HG03103 (cell line): ENCODE measurements around the gene DIPK1A.

Experiments used
- ATAC-seq: cut with Tn5 transposase; IDR thresholded peaks from one replicate; pipeline ENCODE4 v1.9.1; 2021; ENCODE audit warnings: low read depth; ENCODE audit not compliant: unreplicated experiment

DIPK1A gene

DNA sequence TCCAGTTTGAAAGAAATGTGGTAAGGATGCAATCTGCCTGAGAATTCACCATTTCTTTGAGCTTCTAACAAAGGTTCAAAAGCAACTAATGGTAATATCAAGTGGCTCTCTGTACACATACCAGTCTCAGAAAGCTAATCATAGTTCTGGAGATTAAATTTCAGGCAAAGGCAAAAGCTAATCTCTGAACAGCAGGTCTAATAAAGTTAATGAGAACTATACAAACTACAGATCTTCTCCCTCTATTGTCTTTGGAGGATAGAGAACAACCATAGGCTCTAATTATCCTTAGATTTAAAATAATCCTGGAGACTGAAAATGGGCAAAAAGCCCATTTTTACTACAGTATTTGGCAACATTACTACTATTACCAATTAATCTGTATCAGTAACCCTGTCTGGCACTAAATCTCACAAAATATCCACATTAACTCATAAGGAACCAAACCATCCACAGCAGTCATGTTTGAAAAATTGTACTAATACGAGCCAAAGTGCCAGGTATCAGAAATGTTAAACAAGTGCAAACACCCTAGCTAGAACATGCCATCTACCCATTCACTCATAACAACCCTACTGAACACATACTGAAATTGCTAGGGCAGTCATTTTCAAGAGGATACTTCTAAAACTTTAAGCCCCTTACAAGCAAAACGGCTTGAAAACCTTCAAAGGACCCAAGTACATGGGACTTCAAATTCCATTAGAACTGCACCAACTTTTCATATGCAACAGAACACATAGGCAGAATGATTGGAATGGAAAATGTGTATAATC, 4.8 kb downstream of the DIPK1A start:
- ATAC-seq, result no peak

DNA sequence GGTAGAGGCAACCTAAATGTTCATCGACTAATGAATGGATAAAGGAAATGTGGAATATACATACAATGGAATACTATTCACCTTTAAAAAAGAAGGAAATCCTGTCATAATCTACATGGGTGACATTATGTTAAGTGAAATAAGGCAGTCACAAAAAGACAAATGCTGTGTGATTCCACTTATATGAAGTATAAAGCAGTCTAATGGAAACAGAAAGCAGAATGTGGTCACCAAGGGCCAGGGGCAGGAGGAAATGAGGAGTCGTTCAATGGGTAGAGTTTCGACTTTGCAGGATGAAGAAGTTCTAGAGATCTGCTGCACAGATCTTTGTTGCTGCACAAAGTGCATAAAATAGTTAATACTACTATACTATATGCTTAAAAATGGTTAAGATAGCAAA, 7.8 kb downstream of the DIPK1A start:
- peak; percentile 55 for ATAC-seq

DNA sequence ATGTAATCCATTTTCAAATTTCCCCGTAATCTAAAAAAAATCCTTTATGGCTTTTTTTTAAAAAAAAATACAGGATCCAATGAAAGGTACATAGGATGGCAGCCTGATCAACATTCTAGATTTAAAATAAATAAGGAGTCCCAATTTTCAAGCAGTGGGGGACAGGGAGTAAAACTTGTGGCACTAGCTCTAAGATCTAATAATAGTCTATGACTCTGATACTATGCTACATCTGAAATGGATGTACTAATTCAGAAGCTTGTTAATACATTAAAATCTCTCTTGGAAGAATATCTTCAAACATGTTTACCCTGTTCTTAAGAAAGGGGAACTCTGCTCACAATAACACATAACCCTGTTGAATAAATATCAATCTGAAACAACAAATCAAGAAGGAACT, 8.5 kb downstream of the DIPK1A start:
- ATAC-seq, result no peak

DNA sequence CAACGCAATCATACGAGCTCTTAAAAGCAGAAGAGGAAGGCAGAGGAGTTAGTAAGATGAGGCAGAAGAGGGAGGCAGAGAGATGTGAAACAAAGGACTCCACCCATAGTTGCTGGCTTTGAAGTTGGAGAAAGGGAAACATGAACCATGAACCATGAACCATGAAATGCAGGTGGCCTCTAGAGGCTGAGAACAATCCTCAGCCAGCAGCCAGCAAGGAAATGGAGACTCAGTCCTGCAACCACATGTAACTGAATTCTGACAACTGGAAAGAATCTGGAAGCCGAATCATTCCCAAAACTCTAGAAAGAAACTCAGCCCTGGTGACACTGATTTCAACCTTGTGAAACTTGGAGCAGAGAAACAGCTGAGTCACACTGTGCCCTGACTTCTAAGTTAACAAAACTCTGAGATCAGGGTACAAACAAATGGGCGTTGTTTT, 10.1 kb downstream of the DIPK1A start:
- ATAC-seq, result peak; percentile 57

DNA sequence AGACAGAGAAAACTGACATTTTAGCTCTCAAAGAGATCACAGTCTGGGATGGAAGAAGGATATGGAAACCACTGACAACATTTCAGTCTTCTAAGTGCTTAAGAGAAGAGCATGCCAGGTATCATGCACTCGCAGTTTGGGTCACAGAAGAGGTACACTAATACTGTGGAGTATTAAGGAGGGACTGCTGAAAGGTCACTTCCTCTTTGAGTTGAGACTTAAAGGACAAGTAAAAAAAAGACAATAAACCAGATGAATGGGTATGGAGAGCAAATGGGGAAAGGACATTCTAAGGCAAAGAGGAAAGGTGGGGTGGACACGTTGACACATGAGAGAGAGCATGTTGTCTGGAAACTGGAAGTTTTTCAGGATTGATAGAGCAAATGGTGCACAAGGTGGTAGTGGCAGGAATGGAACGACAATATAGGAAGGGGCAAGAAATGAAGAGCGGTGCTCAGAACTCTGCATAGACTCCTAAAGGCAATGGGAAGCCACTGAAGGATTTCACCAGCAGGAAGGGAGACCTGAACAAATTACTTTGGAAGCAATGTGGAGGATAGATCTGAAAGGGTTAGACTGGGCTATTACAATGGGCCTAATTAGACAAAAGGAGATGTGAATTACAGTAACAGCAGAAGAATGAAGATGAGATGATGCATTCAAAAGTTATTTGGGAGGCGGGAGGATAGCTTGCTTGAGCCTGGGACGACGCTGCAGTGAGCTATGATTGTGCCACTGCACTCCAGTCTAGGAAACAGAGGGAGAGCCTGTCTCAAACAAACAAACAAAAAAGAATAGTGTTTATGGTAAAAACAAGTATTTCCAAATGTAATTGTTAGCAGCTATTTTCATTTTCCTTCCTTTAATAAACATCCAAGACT, 11.1 kb downstream of the DIPK1A start:
- no peak for ATAC-seq

DNA sequence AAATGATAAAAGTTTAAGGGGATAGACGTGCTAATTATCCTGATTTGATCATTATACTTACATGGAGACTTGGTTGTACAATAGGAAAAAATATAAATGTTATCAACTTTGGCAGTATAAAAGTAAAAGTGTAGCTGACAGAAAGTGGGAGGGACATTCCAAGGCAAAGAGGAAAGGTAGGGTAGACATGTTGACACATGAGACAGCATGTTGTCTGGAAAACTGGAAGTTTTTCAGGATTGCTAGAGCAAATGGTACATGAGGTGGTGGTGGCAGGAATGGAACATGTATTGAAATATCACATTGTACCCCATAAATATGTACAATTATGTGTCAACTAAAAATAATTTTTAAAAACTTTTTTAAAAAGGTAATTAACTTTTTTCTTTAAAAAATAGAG, 13.2 kb downstream of the DIPK1A start:
- no peak for ATAC-seq

DNA sequence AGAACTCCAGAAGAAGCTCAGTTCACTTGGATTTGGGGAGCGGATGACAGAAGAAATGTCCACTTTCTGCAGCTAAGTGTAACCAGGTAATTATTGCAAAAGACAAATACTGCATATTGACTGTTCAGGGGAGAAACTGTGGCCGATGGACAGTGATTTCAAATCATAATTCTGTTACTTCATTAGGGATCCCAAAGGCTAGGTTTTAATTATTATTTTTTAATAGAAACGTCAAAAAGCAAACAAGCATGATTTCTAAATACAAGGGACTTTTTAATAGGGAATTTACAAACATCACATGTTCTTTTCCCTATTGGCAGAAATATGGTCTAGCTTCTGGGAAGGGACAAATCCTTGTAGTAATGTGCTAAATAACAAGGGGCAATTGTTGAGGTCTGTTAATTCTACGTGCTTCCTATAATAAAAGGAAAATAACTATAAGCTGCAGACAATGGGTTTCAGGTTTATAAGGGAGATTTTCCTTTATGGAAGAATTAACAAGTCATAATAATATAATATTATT, 15.5 kb downstream of the DIPK1A start:
- no peak for ATAC-seq

DNA sequence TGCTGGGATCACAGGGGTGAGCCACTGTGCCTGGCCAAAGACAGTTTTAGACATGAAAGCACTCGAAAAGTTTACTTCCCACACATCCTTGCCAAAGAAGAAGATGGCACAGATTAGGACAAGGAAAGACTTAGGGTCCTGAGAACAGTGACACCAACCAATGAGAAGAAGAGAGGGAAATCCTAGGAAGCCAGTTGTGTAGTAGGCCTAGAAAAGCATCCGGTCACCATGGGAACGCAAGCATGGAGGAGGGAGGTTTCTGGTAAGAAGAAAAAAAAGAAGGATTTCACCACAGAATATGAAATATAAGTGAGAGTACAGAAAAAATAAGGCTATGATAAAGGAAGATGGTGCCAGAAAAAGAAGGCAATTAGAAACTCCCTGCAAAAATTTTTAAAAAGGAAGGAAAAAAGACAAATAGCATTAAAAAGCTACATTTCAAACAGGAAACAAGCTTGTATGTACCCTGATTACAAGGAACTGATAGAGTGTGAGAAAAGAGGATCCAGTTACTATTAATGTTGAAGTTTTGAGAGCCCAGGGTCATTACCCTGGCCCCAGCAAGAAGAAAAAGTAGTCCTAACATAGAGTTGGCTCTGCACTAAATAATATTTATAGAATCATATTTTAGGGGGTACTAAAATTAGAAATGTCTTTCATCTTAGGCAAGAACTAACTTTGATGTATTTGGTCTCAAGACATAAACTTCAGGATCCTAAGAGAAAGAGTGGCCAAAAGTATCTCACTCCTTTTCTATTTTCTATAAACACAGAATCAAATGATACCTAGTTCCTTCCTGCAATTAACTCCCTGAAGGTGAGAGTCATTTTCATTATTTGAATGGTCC, 16.1 kb downstream of the DIPK1A start:
- no peak for ATAC-seq

DNA sequence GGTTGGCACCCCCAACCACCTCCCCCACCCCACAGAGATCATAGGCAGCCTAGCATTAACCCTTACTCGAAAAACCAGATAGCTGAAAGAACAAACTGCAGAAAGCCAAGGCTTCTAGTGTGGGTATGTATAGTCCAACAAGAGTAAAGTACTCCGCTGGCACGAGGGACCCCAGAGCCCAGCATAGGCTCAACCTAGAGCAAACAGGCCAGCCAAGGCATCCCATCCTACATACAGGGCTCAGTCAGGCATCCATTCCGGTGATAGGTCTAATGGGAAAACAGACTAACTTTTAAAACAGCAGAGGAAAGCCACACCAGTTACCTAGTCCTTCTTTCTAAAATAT, 17.8 kb downstream of the DIPK1A start:
- ATAC-seq, result no peak

DNA sequence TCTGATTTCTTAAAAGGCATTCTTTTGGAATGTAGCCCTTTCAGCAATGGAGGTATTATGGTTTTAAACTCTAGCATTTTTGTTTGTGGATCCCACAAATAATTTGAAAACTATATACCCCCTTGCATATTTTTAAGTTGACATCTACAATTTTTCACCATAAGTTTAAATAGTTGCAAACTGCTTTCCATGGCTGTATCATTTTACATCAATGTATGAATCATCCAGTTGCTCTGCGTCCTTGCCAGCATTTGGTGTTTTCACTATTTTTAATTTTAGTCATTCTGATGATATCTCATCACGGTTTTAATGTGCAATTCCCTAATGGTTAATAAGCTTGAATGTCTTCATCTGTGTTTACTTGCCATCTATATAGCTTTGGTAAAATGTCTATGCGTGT, 20.7 kb downstream of the DIPK1A start:
- ATAC-seq, result no peak

DNA sequence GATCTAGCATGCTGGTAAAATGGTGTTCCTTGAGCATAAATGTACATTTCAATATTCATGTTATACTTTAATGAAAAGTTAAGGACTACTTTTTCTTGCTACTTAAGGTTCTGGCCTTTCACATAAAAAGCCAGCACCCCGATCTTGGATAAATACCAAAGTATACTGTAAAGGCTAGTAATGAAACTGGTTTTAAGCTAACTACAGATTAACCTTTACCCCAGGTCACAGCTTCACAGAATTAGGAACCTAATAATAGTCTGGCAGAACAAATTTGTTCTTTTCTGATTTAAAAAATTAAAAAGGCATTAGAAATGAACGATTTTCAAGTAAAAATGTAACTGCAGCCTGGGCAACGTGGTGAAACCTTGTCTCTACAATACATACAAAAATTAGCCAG, 23.5 kb downstream of the DIPK1A start:
- no peak for ATAC-seq

DNA sequence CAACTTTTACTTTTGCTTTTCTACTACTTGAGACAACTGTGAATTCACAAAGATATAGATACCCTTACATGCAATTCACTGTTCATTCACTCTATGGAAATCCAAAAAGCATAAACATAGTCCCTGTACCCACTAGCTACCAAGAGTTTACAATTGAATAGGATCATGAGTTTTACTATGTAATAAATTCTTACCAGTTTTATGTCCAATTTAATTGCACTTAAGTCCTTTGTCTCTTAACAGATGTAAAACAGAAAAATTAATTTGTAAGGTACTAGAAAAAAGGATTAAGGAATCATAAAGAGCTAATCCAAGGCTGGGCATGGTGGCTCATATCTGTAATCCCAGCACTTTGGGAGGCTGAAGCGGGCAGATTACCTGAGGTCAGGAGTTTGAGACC, 24.4 kb downstream of the DIPK1A start:
- no peak for ATAC-seq

DNA sequence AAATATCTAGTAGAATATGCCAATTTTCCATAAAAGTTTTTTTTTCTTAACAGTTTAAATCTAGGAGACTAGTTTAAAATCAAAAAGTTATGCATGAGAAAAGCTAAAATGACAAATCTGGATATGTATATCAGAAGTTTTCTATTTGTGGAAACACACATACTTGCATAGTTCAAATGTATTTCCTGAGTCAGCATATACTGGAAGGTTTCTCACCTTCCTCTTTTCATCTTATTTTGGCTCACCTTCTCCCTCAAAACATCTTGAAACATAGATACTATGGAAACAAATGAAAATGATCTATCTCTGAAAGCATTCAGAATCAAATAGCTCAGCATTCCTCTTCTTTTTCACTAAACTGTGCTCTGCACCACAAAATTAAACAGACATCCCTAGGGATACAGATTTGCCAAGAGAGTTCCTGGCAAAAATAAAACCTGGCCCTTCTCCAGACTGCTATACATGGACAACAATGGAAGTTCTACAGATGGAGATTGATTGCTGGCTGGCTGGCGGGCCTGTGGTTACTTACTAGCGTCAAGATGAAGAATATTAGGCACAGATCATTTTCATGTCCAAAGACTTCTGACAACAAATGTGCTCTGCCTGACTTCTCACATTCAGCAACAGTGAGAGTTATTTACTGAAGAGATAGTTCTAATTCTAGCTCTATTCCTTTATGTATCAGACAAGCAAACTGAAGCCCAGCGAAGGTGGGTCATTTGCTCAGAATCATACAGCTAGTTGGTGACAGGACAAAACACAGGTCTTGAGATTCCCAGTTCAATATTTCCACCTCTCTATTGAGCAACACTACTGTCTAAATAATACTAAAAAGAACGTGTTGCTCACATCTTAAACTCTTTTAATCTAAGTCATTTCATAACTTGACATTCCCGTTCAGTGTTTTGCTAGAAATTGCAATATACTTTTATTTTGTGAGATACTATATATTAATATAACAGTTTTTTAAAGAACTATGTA, 26.6 kb downstream of the DIPK1A start:
- ATAC-seq, result no peak

DNA sequence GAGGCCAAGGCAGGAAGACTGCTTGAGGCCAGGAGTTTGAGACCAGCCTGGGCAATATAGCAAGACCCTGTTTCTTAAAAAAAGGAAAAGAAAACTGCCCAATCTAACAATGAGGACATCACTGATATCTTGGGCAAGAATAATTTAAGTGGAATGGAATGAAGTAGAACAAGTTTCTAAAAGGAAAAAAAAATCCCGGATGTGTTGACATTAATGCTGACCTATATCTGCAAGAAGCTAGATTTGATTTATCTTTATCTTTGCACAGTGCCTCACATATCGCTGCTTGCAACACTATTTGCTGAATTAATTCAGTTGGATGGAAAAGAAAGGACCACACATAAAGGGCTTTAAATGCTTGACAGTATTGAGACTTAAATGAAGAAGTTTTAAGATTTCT, 27.8 kb downstream of the DIPK1A start:
- no peak for ATAC-seq

DNA sequence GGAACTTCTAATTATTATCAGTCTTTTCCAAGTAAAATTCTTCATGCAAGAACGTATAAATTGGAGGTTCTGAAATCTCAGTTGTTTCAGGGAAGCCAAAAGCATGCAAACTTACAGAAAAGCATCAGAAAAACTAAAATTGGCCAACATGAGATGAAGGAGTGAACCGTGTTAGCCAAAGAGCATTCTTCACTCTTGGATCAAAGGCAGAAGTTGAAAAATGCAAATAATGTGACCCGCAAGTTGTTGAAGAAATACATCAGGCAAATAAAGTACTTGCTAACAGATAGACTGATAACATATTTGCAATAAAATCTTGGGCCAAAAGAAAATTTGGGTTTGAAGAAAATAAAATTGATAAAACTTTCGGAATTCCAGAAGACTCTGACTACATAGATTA, 29.6 kb downstream of the DIPK1A start:
- ATAC-seq, result no peak

DNA sequence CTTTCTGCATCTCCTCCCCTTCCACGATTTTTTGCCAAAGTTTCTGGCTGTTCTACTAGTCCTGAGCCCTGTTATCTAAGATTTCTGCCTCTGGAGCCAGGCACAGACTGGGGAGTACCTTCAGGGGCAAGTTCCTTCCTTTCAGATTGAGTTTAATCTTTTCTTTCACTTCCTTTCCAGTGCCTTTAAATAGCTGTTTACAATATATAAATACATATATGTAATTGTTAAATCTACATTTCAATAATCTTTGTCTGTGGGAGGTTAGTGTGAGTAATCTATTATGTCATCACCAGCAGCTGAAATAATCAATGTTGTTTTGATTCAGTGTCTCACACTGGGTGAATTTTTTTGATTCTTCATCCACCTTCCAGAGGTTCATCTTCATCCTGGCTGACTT, 31.8 kb downstream of the DIPK1A start:
- no peak for ATAC-seq

DNA sequence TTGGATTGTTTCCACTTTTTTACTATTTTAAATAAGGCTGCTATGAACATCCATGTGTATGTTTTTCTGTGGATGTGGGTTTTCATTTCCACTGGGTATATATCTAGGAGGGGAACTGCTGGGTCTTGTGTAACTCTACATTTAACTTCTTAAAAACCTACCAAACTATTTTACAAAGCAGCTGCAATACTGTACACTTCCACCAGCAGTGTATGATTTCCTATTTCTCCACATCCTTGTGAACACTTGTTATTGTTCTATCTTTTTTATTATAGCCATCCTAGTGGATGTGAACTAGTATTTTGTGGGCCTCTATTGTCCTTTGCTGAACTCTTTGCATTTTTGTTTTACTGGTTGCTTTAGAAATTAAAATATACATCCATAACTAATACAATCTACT, 33.4 kb downstream of the DIPK1A start:
- ATAC-seq, result no peak

DNA sequence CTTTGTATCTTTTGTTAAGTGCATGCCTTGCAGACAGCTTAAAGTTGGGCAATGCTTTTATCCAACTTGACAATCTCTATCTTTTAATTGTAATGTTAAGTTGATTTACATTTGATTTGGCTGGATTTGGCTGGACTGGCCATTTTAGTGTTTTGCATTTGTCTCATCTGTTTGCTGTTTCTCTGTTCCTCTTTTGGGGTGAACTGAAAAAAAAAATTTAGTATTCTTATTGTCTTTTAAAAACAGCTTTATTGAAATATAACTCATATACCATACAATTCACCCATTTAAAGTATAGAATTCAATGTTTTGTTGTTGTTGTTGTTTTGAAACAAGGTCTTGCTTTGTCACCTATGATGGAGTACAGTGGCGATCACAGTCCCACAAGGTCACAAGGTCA, 34.4 kb downstream of the DIPK1A start:
- no peak for ATAC-seq

DNA sequence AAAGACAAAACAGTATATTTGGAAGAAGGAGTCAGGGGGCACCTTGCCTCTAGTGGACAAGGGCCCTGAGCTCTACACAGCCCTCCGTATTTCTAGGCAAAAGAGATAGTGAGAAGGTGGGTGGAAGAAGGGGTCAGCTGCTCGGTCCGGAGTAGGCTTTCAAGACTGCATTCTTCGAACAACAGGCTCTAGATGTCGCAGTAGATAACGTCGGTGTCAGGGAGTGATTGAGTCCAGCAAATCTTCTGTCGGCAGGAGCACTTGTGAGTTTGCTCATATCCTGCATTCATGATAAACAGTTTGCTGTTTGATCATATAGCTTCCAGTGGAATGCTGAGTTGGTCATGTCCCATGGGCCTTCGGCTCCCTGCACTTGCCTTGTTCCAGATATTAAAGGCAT, 36.8 kb downstream of the DIPK1A start:
- no peak for ATAC-seq

DNA sequence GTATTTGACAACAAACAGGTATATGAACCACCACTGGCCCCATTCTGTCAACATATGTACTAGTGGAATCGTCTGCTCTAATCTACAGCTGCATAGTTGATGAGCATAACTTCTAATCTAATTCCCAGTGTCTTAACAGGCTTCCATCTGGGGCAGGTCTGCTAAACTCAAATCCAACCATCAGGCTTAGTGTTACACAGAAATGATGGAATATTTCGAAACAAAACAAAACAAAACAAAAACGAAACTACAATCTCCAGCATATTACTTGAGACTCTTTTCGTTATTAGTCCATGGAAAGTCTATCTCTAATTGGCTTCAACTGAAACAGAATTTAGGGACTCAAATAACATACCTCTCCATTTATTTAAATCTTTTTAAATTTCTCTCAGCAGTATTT, 37.6 kb downstream of the DIPK1A start:
- ATAC-seq, result no peak
